ENCODE data around the gene RPS24. TPM values are rescaled to one million over a fixed set of nuclear protein-coding genes. Genes with fewer than 3 reads are reported as not detected.

Gene RPS24
- total and polyA plus RNA-seq, 10 of the 15 experiments (the other 5 are each of a cell fraction or from before 2014, with no cell fraction given), result 1,343 to 7,285 (median 2,230) TPM

GRCh38 chr10:78035437-78035836 is 1.8 kb downstream of the RPS24 start:
- SMC1A ChIA-PET (ENCODE audit: uncharacterized antibody, unreplicated experiment), result interaction anchor here (1.4 to 3.1 kb wide), 2 partner anchors 11 to 14 kb away, joined by 3 to 16 read pairs; no protein-coding TSS in a partner anchor
- RAD21 ChIA-PET (ENCODE audit: unreplicated experiment), result no interaction called here
- TF ChIP-seq PBX3 (IDR thresholded peaks at IDR 0.05; ENCODE audit: insufficient replicate concordance, low read depth, low read length) (no peak), ZNF274 (IDR thresholded peaks at IDR 0.05; ENCODE audit: insufficient read depth, insufficient read length) (no peak), MEF2A (IDR thresholded peaks at IDR 0.05; ENCODE audit: insufficient read depth, low read depth, low read length) (no peak), ATF7 (IDR thresholded peaks at IDR 0.05; ENCODE audit: low read depth) (no peak), ZBTB4 (CRISPR knock-in tag; IDR thresholded peaks at IDR 0.05) (no peak), HCFC1 (IDR thresholded peaks at IDR 0.05; ENCODE audit: low read length) (no peak), RB1 (IDR thresholded peaks at IDR 0.05; ENCODE audit: borderline replicate concordance) (no peak), FOS (IDR thresholded peaks at IDR 0.05; ENCODE audit: borderline replicate concordance, extremely low read depth, insufficient read length) (no peak), SMAD5 (IDR thresholded peaks at IDR 0.05; ENCODE audit: low read depth) (no peak), STAT3 (IDR thresholded peaks at IDR 0.05; ENCODE audit: low read depth, low read length) (no peak), ELK1 (IDR thresholded peaks at IDR 0.05; ENCODE audit: low read depth, low read length) (no peak), ZNF24 (IDR thresholded peaks at IDR 0.05) (no peak), TBL1XR1 (IDR thresholded peaks at IDR 0.05; ENCODE audit: low read depth, low read length) (no peak), BCLAF1 (IDR thresholded peaks at IDR 0.05) (no peak), NFYA (IDR thresholded peaks at IDR 0.05; ENCODE audit: borderline replicate concordance, low read depth, low read length) (no peak), NRF1 (conservative IDR thresholded peaks at IDR 0.05; ENCODE audit: low read depth, low read length) (no peak), CBFB (IDR thresholded peaks at IDR 0.05; ENCODE audit: low read depth) (no peak)
- no peak for ATAC-seq
- Histone ChIP-seq H3K9ac (ENCODE audit: control insufficient read depth, insufficient read depth, low read length) (peak overlapping the region; percentile 94), H3K4me1 (ENCODE audit: control insufficient read depth, insufficient read depth, low read length) (peaks cover 7% of the 10 kb centered on the region), H3K4me2 (ENCODE audit: control insufficient read depth, insufficient read depth) (peak overlapping the region; percentile 94), H3K36me3 (ENCODE audit: control insufficient read depth in 2 of 2, insufficient read depth in 2 of 2, low read length in 1 of 2) (peaks cover 23 to 41% of the 10 kb centered on the region in 2 experiments), H3K4me3 (peak overlapping the region; percentile 95), H2AFZ (ENCODE audit: control insufficient read depth, low read depth, low read length) (no peak overlapping the region), H4K20me1 (ENCODE audit: control insufficient read depth, insufficient read depth) (peaks cover 14% of the 10 kb centered on the region), H3K79me2 (ENCODE audit: control insufficient read depth, insufficient read depth, low read length) (peaks cover 66% of the 10 kb centered on the region), H3K27me3 (replicated peaks in 1 of 2; ENCODE audit: control insufficient read depth in 2 of 2, insufficient read depth in 2 of 2, low read length in 1 of 2) (no peaks in the 10 kb centered on the region), H3K27ac (ENCODE audit: control insufficient read depth, insufficient read depth) (peak overlapping the region; percentile 88; the same call in 1 of the 2 replicates), H3K9me3 (replicated peaks; ENCODE audit: control insufficient read depth, insufficient read depth, low read length) (no peaks in the 10 kb centered on the region)
- WGBS (ENCODE audit: insufficient coverage, insufficient replicate concordance, low lambda C conversion rate, missing lambda C conversion rate), result 31% methylated on average over 5 of the region's 5 CpGs
- no peak for DNase-seq (ENCODE audit: low read depth, low spot score)
- BruUV-seq (replicated peaks), result TSS peak; percentile 56
- no peak for FAIRE-seq
- in situ Hi-C loops (cut with MboI) (no loop called here), intact Hi-C loops (cut with micrococcal nuclease; ENCODE audit: unreplicated experiment) (no loop called here)
- CTCF ChIA-PET, result interaction anchor here (3.6 kb wide), 1 partner anchor 11 kb away, joined by 25 read pairs; no protein-coding TSS in a partner anchor
- POLR2A ChIA-PET, result interaction anchor here (1.5 to 1.9 kb wide), 2 partner anchors 10 to 12 kb away, joined by 4 to 7 read pairs; no protein-coding TSS in a partner anchor

All from GM12878 (cell line).